ENCODE results near the gene RAPGEF1. TPM values are rescaled to one million over a fixed set of nuclear protein-coding genes. Genes with fewer than 3 reads are reported as not detected.
A peak's percentile ranks its signal among the peaks of the same experiment; 100 is the strongest.

RAPGEF1 gene
- total RNA-seq, 1 experiment from 2014 or later = 22.5 TPM

- no peak for DNase-seq (ENCODE audit: low read depth)
These were observed 88.7 kb downstream of the RAPGEF1 start for GRCh38 chr9:131651160-131651559.

- DNase-seq (ENCODE audit: low read depth) = no peak
These were observed 89.6 kb downstream of the RAPGEF1 start for GRCh38 chr9:131650254-131650653.

- no peak for DNase-seq (ENCODE audit: low read depth)
These were observed 90.2 kb downstream of the RAPGEF1 start for GRCh38 chr9:131649646-131650045.

GRCh38 chr9:131645078-131645776 lies 94.6 kb downstream of the RAPGEF1 start:
- no peak for DNase-seq (ENCODE audit: low read depth)

- DNase-seq (ENCODE audit: low read depth) = no peak
These were observed 97.3 kb downstream of the RAPGEF1 start for GRCh38 chr9:131642496-131643083.

- no peak for DNase-seq (ENCODE audit: low read depth)
These were observed 98.0 kb downstream of the RAPGEF1 start for GRCh38 chr9:131641618-131642495.

- DNase-seq (ENCODE audit: low read depth) = no peak
These were observed 99.3 kb downstream of the RAPGEF1 start for GRCh38 chr9:131640438-131641137.

- no peak for DNase-seq (ENCODE audit: low read depth)
These were observed 100.0 kb downstream of the RAPGEF1 start for GRCh38 chr9:131639769-131640437.

GRCh38 chr9:131636593-131636992 lies 103.3 kb downstream of the RAPGEF1 start:
- DNase-seq (ENCODE audit: low read depth) = no peak

- no peak for DNase-seq (ENCODE audit: low read depth)
These were observed 104.0 kb downstream of the RAPGEF1 start for GRCh38 chr9:131635892-131636291.

- DNase-seq (ENCODE audit: low read depth) = peak; percentile 97
These were observed 104.6 kb downstream of the RAPGEF1 start for GRCh38 chr9:131635285-131635684.

- DNase-seq (ENCODE audit: low read depth) = no peak
These were observed 106.3 kb downstream of the RAPGEF1 start for GRCh38 chr9:131633491-131634031.

GRCh38 chr9:131631306-131631705 lies 108.6 kb downstream of the RAPGEF1 start:
- no peak for DNase-seq (ENCODE audit: low read depth)

GRCh38 chr9:131630205-131630831 lies 109.6 kb downstream of the RAPGEF1 start:
- no peak for DNase-seq (ENCODE audit: low read depth)

GRCh38 chr9:131629825-131630204 lies 110.1 kb downstream of the RAPGEF1 start:
- DNase-seq (ENCODE audit: low read depth) = no peak

- no peak for DNase-seq (ENCODE audit: low read depth)
These were observed 110.7 kb downstream of the RAPGEF1 start for GRCh38 chr9:131629226-131629500.

GRCh38 chr9:131628459-131629225 lies 111.2 kb downstream of the RAPGEF1 start:
- no peak for DNase-seq (ENCODE audit: low read depth)

- DNase-seq (ENCODE audit: low read depth) = peak; percentile 40
These were observed 112.0 kb downstream of the RAPGEF1 start for GRCh38 chr9:131627648-131628458.

GRCh38 chr9:131627326-131627647 lies 112.6 kb downstream of the RAPGEF1 start:
- no peak for DNase-seq (ENCODE audit: low read depth)

Data from HT1080 (cell line).